Endodermal cell (in vitro differentiated cells): ENCODE measurements around the gene CCDC172. TPM values are rescaled to one million over a fixed set of nuclear protein-coding genes. Genes with fewer than 3 reads are reported as not detected.

Source experiments
- DNase-seq: peaks from one replicate; pipeline ENCODE4 v3.0.0-alpha.2; 2017
- H3K27ac ChIP-seq: 2 replicates; pipeline ENCODE4 v1.5.1; 2013; ENCODE audit warnings: mild to moderate bottlenecking, low read depth, low read length, moderate library complexity
- H3K27me3 ChIP-seq: 2 replicates; pipeline ENCODE4 v1.6.1; 2013; ENCODE audit warnings: mild to moderate bottlenecking, low read length, moderate library complexity; ENCODE audit not compliant: insufficient read depth, control insufficient read depth, poor library complexity, severe bottlenecking
- H3K36me3 ChIP-seq: 2 replicates; pipeline ENCODE4 v1.7.0; 2013; ENCODE audit warnings: mild to moderate bottlenecking, low read length, moderate library complexity; ENCODE audit not compliant: control insufficient read depth, insufficient read depth
- H3K4me1 ChIP-seq: one replicate; pipeline ENCODE4 v1.7.0; 2013; ENCODE audit warnings: low read length; ENCODE audit not compliant: control insufficient read depth, insufficient read depth
- H3K4me3 ChIP-seq: 2 replicates; pipeline ENCODE4 v1.5.1; 2013; ENCODE audit warnings: mild to moderate bottlenecking, low read length, moderate library complexity
- H3K9ac ChIP-seq: 2 replicates; pipeline ENCODE4 v1.6.1; 2013; ENCODE audit warnings: mild to moderate bottlenecking, low read length, moderate library complexity; ENCODE audit not compliant: poor library complexity, severe bottlenecking; ENCODE audit errors: extremely low read depth
- H3K9me3 ChIP-seq: 2 replicates; pipeline ENCODE4 v1.6.1; 2013; ENCODE audit warnings: mild to moderate bottlenecking, low read length, moderate library complexity; ENCODE audit not compliant: control insufficient read depth
- H3K27ac Mint-ChIP-seq: 2 replicates; pipeline ENCODE4 v1.8.0; 2020; ENCODE audit warnings: mixed read lengths
- H3K27me3 Mint-ChIP-seq: 2 replicates; pipeline ENCODE4 v1.8.0; 2021; ENCODE audit warnings: mild to moderate bottlenecking, mixed read lengths; ENCODE audit not compliant: insufficient read depth
- H3K36me3 Mint-ChIP-seq: 2 replicates; pipeline ENCODE4 v1.8.0; 2020; ENCODE audit warnings: low read depth, mixed read lengths
- H3K4me1 Mint-ChIP-seq: 2 replicates; pipeline ENCODE4 v1.8.0; 2020; ENCODE audit warnings: mixed read lengths
- H3K4me3 Mint-ChIP-seq: 2 replicates; pipeline ENCODE4 v1.8.0; 2020; ENCODE audit warnings: mild to moderate bottlenecking, moderate library complexity, mixed read lengths
- H3K9me3 Mint-ChIP-seq: 2 replicates; pipeline ENCODE4 v1.8.0; 2020; ENCODE audit warnings: mild to moderate bottlenecking, mixed read lengths
- WGBS, 2 experiments: methylation state at CpG; one replicate each; pipeline versions ENCODE4 v1.1.5 to v1.1.7; 2013; ENCODE audit warnings: missing lambda C conversion rate in 2 of 2, mixed read lengths in 1 of 2; ENCODE audit not compliant: insufficient coverage in 1 of 2, insufficient read length in 1 of 2; 5-methylcytosine and 5-hydroxymethylcytosine counted together
- long read RNA-seq, 4 experiments: library from polyadenylated mRNA in 2 of 4; library from RNA in 1 of 4; library from capped mRNA in 1 of 4; stranded (forward) in 3 of 4; unstranded in 1 of 4; transcript quantifications; one replicate each; pipeline ENCODE4 v2.0.0, GENCODE V29; 2020 to 2021; ENCODE audit warnings: inconsistent platforms in 1 of 4
- polyA plus RNA-seq, 2 experiments: library from polyadenylated mRNA; stranded (reverse); fragments of 50-300 nt; gene quantifications; one replicate each; pipeline ENCODE4 v1.2.3, GENCODE V29; 2013
- total RNA-seq, 2 donors: library from RNA; stranded (reverse); fragmentation: NEBNext Ultra II Directional in 1 of 2; extraction: Animal tissue kit (Norgen Biotek cat#: 25700) in 1 of 2; gene quantifications; 2 replicates in 1 of 2; 3 replicates in 1 of 2; pipeline ENCODE4 v1.2.1, GENCODE V29; 2021
- TF ChIP-seq, protein P1 (sequence below): fragments of 200-600 bp; sonication (generic); conservative IDR thresholded peaks from 2 replicates; pipeline ENCODE4 v1.5.0; 2021; ENCODE audit warnings: antibody characterized with exemption, mild to moderate bottlenecking

Gene CCDC172
- total RNA-seq: under 1 TPM in 1 of 2 donors, not detected in 1; 0.37 TPM
- polyA plus RNA-seq (2013, experiment 1 of 2): not detected
- polyA plus RNA-seq (2013, experiment 2 of 2): not detected
- long read RNA-seq, experiment 1: 0 reads
- long read RNA-seq, experiment 2: 0 reads
- long read RNA-seq, experiment 3: 0 reads
- long read RNA-seq, experiment 4: 0 reads

- Mint-ChIP-seq H3K36me3 (no peaks in the 10 kb centered on the region), H3K4me3 (no peak within 1 kb of the TSS), H3K27me3 (peaks cover 7% of the 10 kb centered on the region), H3K27ac (peak within 1 kb of the TSS; percentile 16), H3K9me3 (no peaks in the 10 kb centered on the region), H3K4me1 (peaks cover 4% of the 10 kb centered on the region)
- Histone ChIP-seq H3K9me3 (no peaks in the 10 kb centered on the region), H3K4me1 (no peaks in the 10 kb centered on the region), H3K27me3 (no peaks in the 10 kb centered on the region), H3K9ac (no peak within 1 kb of the TSS), H3K4me3 (no peak within 1 kb of the TSS), H3K27ac (no peak within 1 kb of the TSS), H3K36me3 (no peaks in the 10 kb centered on the region)
- TF ChIP-seq, protein P1, sequence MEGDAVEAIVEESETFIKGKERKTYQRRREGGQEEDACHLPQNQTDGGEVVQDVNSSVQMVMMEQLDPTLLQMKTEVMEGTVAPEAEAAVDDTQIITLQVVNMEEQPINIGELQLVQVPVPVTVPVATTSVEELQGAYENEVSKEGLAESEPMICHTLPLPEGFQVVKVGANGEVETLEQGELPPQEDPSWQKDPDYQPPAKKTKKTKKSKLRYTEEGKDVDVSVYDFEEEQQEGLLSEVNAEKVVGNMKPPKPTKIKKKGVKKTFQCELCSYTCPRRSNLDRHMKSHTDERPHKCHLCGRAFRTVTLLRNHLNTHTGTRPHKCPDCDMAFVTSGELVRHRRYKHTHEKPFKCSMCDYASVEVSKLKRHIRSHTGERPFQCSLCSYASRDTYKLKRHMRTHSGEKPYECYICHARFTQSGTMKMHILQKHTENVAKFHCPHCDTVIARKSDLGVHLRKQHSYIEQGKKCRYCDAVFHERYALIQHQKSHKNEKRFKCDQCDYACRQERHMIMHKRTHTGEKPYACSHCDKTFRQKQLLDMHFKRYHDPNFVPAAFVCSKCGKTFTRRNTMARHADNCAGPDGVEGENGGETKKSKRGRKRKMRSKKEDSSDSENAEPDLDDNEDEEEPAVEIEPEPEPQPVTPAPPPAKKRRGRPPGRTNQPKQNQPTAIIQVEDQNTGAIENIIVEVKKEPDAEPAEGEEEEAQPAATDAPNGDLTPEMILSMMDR: no peak
- WGBS, 2 experiments: 87 to 94% methylated on average over 6 to 22 of the region's 22 CpGs
- peak; percentile 51 for DNase-seq
Observed at GRCh38 chr10:116324227-116324950, at the start of gene CCDC172. CCDC172 (plus strand) TSS chr10:116324448; CDS start chr10:116325012, 564 bp downstream.

GRCh38 chr10:116276981-116277380 lies 47.3 kb upstream of the CCDC172 start:
- H3K4me1 ChIP-seq: no peaks in the 10 kb centered on the region
- Mint-ChIP-seq H3K4me3 (no peak overlapping the region), H3K9me3 (no peaks in the 10 kb centered on the region), H3K36me3 (no peaks in the 10 kb centered on the region), H3K27ac (no peak overlapping the region), H3K4me1 (peaks cover 7% of the 10 kb centered on the region), H3K27me3 (peaks cover 64% of the 10 kb centered on the region)
- no peak overlapping the region for H3K27ac ChIP-seq
- TF ChIP-seq, protein P1: no peak
- H3K27me3 ChIP-seq: peaks cover 63% of the 10 kb centered on the region
- WGBS, 2 experiments: 93 to 100% methylated on average over 3 of the region's 3 CpGs
- H3K9me3 ChIP-seq: no peaks in the 10 kb centered on the region
- H3K9ac ChIP-seq: no peak overlapping the region
- H3K4me3 ChIP-seq: no peak overlapping the region
- H3K36me3 ChIP-seq: no peaks in the 10 kb centered on the region
- DNase-seq: no peak

DNA sequence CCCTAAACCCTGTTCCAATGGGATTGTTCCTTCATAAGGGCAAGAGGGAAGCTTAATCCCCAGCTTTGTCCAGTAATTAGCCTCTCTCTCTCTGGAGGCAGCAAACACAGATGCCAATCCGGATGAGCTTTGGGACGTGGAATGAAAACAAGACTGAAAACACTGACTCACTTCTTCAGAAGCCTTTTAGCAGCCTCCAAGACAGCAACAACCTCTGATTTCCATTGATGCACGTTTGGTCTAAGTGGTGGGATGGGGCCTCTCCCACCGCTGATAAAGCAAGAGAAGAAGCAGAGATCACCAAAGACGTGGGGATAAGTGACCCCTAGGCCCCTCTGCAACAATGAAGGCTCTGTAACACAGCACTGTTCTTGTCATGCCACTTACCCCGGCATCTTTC lies 45.4 kb upstream of the CCDC172 start:
- Histone ChIP-seq H3K9ac (no peak overlapping the region), H3K4me1 (no peaks in the 10 kb centered on the region), H3K36me3 (no peaks in the 10 kb centered on the region), H3K27ac (peak overlapping the region; percentile 30), H3K27me3 (peaks cover 44% of the 10 kb centered on the region), H3K4me3 (no peak overlapping the region), H3K9me3 (no peaks in the 10 kb centered on the region)
- Mint-ChIP-seq H3K4me3 (no peak overlapping the region), H3K9me3 (no peaks in the 10 kb centered on the region), H3K27ac (no peak overlapping the region), H3K4me1 (peaks cover 7% of the 10 kb centered on the region), H3K27me3 (peaks cover 56% of the 10 kb centered on the region), H3K36me3 (no peaks in the 10 kb centered on the region)
- no peak for DNase-seq
- TF ChIP-seq, protein P1: no peak
- 76 to 83% methylated on average over 3 to 6 of the region's 6 CpGs for WGBS, 2 experiments
